ENCODE results near the gene TTPAL.
A peak's percentile ranks its signal among the peaks of the same experiment; 100 is the strongest.

The TTPAL gene

GRCh38 chr20:44489223-44489622, 13.5 kb downstream of the TTPAL start:
- no peaks in the 10 kb centered on the region for H3K27me3 ChIP-seq (ENCODE audit: control insufficient read depth, insufficient read depth, low read length)
- no peak overlapping the region for H3K9ac ChIP-seq (ENCODE audit: low read depth, low read length)
- no peak overlapping the region for H3K27ac ChIP-seq (ENCODE audit: low read depth, low read length)
- no peak overlapping the region for H3K4me3 ChIP-seq (ENCODE audit: low read depth, low read length)
- peaks cover 67% of the 10 kb centered on the region for H3K36me3 ChIP-seq (ENCODE audit: control insufficient read depth, insufficient read depth, low read length)
- H3K4me1 ChIP-seq (ENCODE audit: control insufficient read depth, insufficient read depth, low read length) = no peaks in the 10 kb centered on the region
- no peaks in the 10 kb centered on the region for H3K9me3 ChIP-seq (ENCODE audit: control insufficient read depth, insufficient read depth, low read length)

GRCh38 chr20:44489931-44490330, 14.3 kb downstream of the TTPAL start:
- Histone ChIP-seq H3K9ac (ENCODE audit: low read depth, low read length) (no peak overlapping the region), H3K4me3 (ENCODE audit: low read depth, low read length) (no peak overlapping the region), H3K9me3 (ENCODE audit: control insufficient read depth, insufficient read depth, low read length) (no peaks in the 10 kb centered on the region), H3K27me3 (ENCODE audit: control insufficient read depth, insufficient read depth, low read length) (no peaks in the 10 kb centered on the region), H3K4me1 (ENCODE audit: control insufficient read depth, insufficient read depth, low read length) (no peaks in the 10 kb centered on the region), H3K27ac (ENCODE audit: low read depth, low read length) (no peak overlapping the region), H3K36me3 (ENCODE audit: control insufficient read depth, insufficient read depth, low read length) (peaks cover 70% of the 10 kb centered on the region)

DNA sequence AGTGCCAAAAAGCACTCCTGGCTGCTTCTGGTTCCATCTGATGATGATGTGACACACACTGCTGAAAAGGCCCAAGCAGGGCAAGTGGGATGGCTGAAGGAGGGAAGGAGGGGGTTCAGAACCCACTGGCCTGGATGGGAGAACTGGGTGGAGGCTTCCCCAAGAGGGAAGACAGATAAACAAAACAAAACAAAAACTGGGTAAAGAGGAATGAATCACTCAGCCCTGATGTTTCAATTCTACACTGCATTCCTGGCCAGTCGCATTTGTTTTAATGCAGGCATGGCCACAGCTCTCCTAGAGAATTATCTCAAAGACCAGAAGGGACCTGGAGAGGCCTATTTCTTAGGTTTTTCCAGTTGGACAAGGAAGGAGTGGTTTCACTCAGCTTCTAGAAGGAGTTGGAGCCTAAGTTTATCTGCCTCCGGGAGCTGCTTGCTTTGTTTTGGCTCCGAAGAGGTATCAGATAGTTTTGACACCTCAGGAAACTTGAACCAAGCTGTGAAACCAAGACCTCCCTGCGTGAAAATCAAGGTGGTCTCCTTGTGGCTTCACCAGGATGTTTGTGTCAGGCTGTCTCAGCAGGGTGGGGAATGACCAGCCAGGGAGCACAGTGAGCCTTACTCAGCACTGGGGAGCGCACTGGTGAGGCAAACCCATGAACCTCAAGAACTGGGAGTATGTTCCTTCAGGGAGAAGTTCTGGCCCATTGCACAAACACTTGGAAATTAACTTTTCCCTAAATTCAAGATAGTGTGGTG, 16.1 kb downstream of the TTPAL start:
- peaks cover 72% of the 10 kb centered on the region for H3K36me3 ChIP-seq (ENCODE audit: control insufficient read depth, insufficient read depth, low read length)

GRCh38 chr20:44494266-44494665, 18.6 kb downstream of the TTPAL start:
- H3K9ac ChIP-seq (ENCODE audit: low read depth, low read length) = no peak overlapping the region
- no peak overlapping the region for H3K4me3 ChIP-seq (ENCODE audit: low read depth, low read length)
- no peaks in the 10 kb centered on the region for H3K9me3 ChIP-seq (ENCODE audit: control insufficient read depth, insufficient read depth, low read length)
- no peaks in the 10 kb centered on the region for H3K4me1 ChIP-seq (ENCODE audit: control insufficient read depth, insufficient read depth, low read length)
- H3K27ac ChIP-seq (ENCODE audit: low read depth, low read length) = no peak overlapping the region
- peaks cover 72% of the 10 kb centered on the region for H3K36me3 ChIP-seq (ENCODE audit: control insufficient read depth, insufficient read depth, low read length)
- H3K27me3 ChIP-seq (ENCODE audit: control insufficient read depth, insufficient read depth, low read length) = no peaks in the 10 kb centered on the region

More for the DNA sequence above, 16.1 kb downstream of the TTPAL start:
- Histone ChIP-seq H3K4me1 (ENCODE audit: control insufficient read depth, insufficient read depth, low read length) (no peaks in the 10 kb centered on the region), H3K4me3 (ENCODE audit: low read depth, low read length) (no peak overlapping the region), H3K9ac (ENCODE audit: low read depth, low read length) (no peak overlapping the region), H3K27ac (ENCODE audit: low read depth, low read length) (no peak overlapping the region), H3K9me3 (ENCODE audit: control insufficient read depth, insufficient read depth, low read length) (no peaks in the 10 kb centered on the region), H3K27me3 (ENCODE audit: control insufficient read depth, insufficient read depth, low read length) (no peaks in the 10 kb centered on the region)

DNA sequence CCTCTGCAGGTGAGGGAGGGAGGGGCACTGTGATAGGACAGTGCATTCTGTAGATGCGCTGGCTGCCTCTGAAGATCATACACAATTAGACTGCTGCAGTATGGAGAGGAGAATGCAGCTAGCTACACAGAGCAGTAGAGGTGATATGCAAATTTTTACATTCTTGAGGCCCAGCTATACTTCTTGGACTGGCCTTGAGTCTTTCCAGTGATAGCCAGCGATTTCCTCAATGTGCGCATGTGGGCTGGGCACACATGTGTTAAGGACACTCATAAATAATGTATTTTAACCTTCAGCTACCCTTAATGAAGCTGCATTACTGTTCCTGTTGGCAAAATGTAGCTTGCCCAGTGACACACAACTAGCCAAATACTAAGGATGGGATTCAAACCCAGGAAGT, 19.0 kb downstream of the TTPAL start:
- Histone ChIP-seq H3K27me3 (ENCODE audit: control insufficient read depth, insufficient read depth, low read length) (no peaks in the 10 kb centered on the region), H3K9me3 (ENCODE audit: control insufficient read depth, insufficient read depth, low read length) (no peaks in the 10 kb centered on the region), H3K4me1 (ENCODE audit: control insufficient read depth, insufficient read depth, low read length) (no peaks in the 10 kb centered on the region), H3K4me3 (ENCODE audit: low read depth, low read length) (no peak overlapping the region), H3K36me3 (ENCODE audit: control insufficient read depth, insufficient read depth, low read length) (peaks cover 71% of the 10 kb centered on the region), H3K27ac (ENCODE audit: low read depth, low read length) (no peak overlapping the region), H3K9ac (ENCODE audit: low read depth, low read length) (no peak overlapping the region)

DNA sequence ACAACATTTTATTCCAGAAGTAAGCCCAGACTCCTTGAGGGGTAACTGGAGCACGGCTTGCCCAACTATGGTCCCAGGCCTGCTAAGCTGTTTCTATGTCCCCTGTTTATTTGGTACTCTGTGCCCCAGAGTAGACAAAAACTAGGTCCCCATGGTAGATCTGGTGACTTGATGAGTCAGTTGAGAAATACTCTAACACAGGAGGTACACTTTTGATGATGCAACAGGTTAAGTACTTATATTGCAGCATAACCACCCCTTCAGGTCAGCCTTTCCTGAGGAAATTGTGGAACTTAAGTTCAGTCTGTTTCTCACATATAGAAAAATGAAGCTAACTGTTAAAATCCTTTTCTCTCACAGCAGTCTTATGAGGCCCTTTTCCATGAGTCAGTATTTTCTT, 19.6 kb downstream of the TTPAL start:
- Histone ChIP-seq H3K36me3 (ENCODE audit: control insufficient read depth, insufficient read depth, low read length) (peaks cover 71% of the 10 kb centered on the region), H3K27me3 (ENCODE audit: control insufficient read depth, insufficient read depth, low read length) (no peaks in the 10 kb centered on the region), H3K9ac (ENCODE audit: low read depth, low read length) (no peak overlapping the region), H3K27ac (ENCODE audit: low read depth, low read length) (no peak overlapping the region), H3K9me3 (ENCODE audit: control insufficient read depth, insufficient read depth, low read length) (no peaks in the 10 kb centered on the region), H3K4me1 (ENCODE audit: control insufficient read depth, insufficient read depth, low read length) (no peaks in the 10 kb centered on the region), H3K4me3 (ENCODE audit: low read depth, low read length) (no peak overlapping the region)

- H3K4me1 ChIP-seq (ENCODE audit: control insufficient read depth, insufficient read depth, low read length) = no peaks in the 10 kb centered on the region
- H3K4me3 ChIP-seq (ENCODE audit: low read depth, low read length) = no peak overlapping the region
- no peaks in the 10 kb centered on the region for H3K9me3 ChIP-seq (ENCODE audit: control insufficient read depth, insufficient read depth, low read length)
- no peaks in the 10 kb centered on the region for H3K27me3 ChIP-seq (ENCODE audit: control insufficient read depth, insufficient read depth, low read length)
- H3K27ac ChIP-seq (ENCODE audit: low read depth, low read length) = no peak overlapping the region
- H3K36me3 ChIP-seq (ENCODE audit: control insufficient read depth, insufficient read depth, low read length) = peaks cover 74% of the 10 kb centered on the region
- no peak overlapping the region for H3K9ac ChIP-seq (ENCODE audit: low read depth, low read length)
These were observed 20.3 kb downstream of the TTPAL start for GRCh38 chr20:44495802-44496481.

DNA sequence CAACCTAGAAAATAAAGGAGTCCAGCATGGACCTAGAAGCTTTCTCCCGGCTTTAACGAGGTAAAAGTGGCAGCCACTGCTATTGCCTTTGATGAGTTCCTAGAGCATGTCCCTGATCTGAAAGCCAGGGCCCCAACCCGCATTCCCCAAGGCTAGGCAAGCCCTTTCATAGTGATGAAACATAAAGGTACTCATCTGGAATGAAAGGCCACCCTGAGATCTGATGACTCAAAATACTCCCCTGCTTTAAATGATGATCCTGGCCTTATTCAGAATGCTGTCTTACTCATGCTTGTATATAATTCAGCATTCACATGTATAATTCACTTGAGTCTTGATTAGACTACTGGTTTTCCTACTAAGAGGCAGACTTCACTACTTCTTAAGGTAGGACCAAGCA, 21.3 kb downstream of the TTPAL start:
- Histone ChIP-seq H3K9me3 (ENCODE audit: control insufficient read depth, insufficient read depth, low read length) (no peaks in the 10 kb centered on the region), H3K36me3 (ENCODE audit: control insufficient read depth, insufficient read depth, low read length) (peaks cover 73% of the 10 kb centered on the region), H3K27me3 (ENCODE audit: control insufficient read depth, insufficient read depth, low read length) (no peaks in the 10 kb centered on the region), H3K9ac (ENCODE audit: low read depth, low read length) (no peak overlapping the region), H3K4me1 (ENCODE audit: control insufficient read depth, insufficient read depth, low read length) (no peaks in the 10 kb centered on the region), H3K4me3 (ENCODE audit: low read depth, low read length) (no peak overlapping the region), H3K27ac (ENCODE audit: low read depth, low read length) (peak overlapping the region; percentile 51)

- Histone ChIP-seq H3K9ac (ENCODE audit: low read depth, low read length) (no peak overlapping the region), H3K4me1 (ENCODE audit: control insufficient read depth, insufficient read depth, low read length) (no peaks in the 10 kb centered on the region), H3K9me3 (ENCODE audit: control insufficient read depth, insufficient read depth, low read length) (no peaks in the 10 kb centered on the region), H3K27me3 (ENCODE audit: control insufficient read depth, insufficient read depth, low read length) (no peaks in the 10 kb centered on the region), H3K36me3 (ENCODE audit: control insufficient read depth, insufficient read depth, low read length) (peaks cover 75% of the 10 kb centered on the region), H3K4me3 (ENCODE audit: low read depth, low read length) (no peak overlapping the region), H3K27ac (ENCODE audit: low read depth, low read length) (no peak overlapping the region)
These were observed 22.1 kb downstream of the TTPAL start for GRCh38 chr20:44497761-44498160.

DNA sequence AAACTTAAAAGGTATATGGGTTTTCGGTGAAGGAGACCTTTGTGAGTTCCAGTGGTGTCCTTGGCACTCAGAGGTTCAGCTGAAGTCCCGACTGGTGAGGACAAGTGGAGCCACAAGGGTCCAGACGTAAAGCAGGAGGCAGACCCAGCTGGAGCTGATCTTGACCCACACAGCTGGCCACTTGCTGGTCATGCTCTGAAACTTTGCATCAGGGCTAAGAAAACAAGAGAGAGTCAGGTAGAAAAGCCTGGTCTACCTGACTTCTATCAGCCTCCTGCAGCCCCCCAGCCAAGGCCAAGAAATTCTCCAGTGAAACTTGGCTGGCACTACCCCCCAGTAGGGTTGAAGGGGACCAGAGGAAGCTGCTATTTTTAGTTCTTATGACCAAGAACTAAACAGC, 24.5 kb downstream of the TTPAL start:
- Histone ChIP-seq H3K27ac (ENCODE audit: low read depth, low read length) (no peak overlapping the region), H3K9ac (ENCODE audit: low read depth, low read length) (no peak overlapping the region), H3K9me3 (ENCODE audit: control insufficient read depth, insufficient read depth, low read length) (no peaks in the 10 kb centered on the region), H3K4me1 (ENCODE audit: control insufficient read depth, insufficient read depth, low read length) (no peaks in the 10 kb centered on the region), H3K4me3 (ENCODE audit: low read depth, low read length) (no peak overlapping the region), H3K27me3 (ENCODE audit: control insufficient read depth, insufficient read depth, low read length) (no peaks in the 10 kb centered on the region), H3K36me3 (ENCODE audit: control insufficient read depth, insufficient read depth, low read length) (peaks cover 84% of the 10 kb centered on the region)

DNA sequence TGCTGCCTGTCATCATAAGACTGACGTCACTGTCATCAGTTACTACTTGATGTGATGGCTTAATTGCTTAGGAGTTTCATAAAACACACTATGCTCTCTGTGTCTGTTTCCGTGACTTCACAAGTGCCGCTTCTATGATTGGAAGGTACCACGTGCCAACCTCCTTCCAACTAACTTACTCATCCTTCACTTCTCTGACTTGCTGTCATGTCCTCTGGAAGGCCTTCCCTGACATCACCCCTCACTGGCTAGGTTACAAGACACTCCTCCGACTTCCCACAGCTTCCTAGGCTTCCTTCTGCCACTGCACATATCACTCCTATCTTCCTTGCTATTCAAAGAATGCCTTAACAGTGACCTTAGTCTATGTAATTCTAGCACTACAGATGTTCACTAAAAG, 25.8 kb downstream of the TTPAL start:
- no peaks in the 10 kb centered on the region for H3K9me3 ChIP-seq (ENCODE audit: control insufficient read depth, insufficient read depth, low read length)
- no peaks in the 10 kb centered on the region for H3K4me1 ChIP-seq (ENCODE audit: control insufficient read depth, insufficient read depth, low read length)
- peaks cover 78% of the 10 kb centered on the region for H3K36me3 ChIP-seq (ENCODE audit: control insufficient read depth, insufficient read depth, low read length)
- H3K27ac ChIP-seq (ENCODE audit: low read depth, low read length) = no peak overlapping the region
- no peaks in the 10 kb centered on the region for H3K27me3 ChIP-seq (ENCODE audit: control insufficient read depth, insufficient read depth, low read length)
- no peak overlapping the region for H3K4me3 ChIP-seq (ENCODE audit: low read depth, low read length)
- H3K9ac ChIP-seq (ENCODE audit: low read depth, low read length) = no peak overlapping the region
